Fibroblast of mammary gland (primary cell): Measurements from ENCODE around the gene SCYGR1.

ENCODE experiments used
- DNase-seq: peaks from one replicate; pipeline ENCODE4 v3.0.0-alpha.2; 2010; ENCODE audit warnings: low read depth
- H3K4me3 ChIP-seq: 2 replicates; pipeline ENCODE4 v1.5.1; 2011; ENCODE audit warnings: low read depth, mild to moderate bottlenecking, low read length, moderate library complexity; ENCODE audit not compliant: control insufficient read depth
- TF ChIP-seq, protein P1 (sequence below): conservative IDR thresholded peaks from 2 replicates; pipeline ENCODE4 v1.5.1; 2011; ENCODE audit warnings: low read depth, low read length, inconsistent platforms; ENCODE audit not compliant: control insufficient read depth, insufficient read depth

SCYGR1 gene

DNA sequence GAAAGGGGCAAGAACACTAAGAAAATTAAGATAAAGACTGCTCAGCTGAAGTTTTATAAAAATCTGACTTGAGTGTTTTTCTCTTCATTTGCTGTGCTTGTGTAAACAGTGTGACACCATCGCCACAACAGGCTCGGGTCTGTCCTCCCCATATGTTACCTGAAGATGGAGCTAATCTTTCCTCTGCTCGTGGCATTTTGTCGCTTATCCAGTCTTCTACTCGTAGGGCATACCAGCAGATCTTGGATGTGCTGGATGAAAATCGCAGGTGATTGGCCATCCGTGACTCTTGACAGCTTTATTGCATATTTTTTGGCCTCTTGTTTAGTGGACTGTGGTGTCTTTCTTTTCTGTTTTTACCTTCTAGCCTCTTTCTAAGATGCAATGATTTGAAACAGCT lies 40.6 kb downstream of the SCYGR1 start:
- no peak overlapping the region for H3K4me3 ChIP-seq
- no peak for DNase-seq
- TF ChIP-seq, protein P1, sequence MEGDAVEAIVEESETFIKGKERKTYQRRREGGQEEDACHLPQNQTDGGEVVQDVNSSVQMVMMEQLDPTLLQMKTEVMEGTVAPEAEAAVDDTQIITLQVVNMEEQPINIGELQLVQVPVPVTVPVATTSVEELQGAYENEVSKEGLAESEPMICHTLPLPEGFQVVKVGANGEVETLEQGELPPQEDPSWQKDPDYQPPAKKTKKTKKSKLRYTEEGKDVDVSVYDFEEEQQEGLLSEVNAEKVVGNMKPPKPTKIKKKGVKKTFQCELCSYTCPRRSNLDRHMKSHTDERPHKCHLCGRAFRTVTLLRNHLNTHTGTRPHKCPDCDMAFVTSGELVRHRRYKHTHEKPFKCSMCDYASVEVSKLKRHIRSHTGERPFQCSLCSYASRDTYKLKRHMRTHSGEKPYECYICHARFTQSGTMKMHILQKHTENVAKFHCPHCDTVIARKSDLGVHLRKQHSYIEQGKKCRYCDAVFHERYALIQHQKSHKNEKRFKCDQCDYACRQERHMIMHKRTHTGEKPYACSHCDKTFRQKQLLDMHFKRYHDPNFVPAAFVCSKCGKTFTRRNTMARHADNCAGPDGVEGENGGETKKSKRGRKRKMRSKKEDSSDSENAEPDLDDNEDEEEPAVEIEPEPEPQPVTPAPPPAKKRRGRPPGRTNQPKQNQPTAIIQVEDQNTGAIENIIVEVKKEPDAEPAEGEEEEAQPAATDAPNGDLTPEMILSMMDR: no peak

DNA sequence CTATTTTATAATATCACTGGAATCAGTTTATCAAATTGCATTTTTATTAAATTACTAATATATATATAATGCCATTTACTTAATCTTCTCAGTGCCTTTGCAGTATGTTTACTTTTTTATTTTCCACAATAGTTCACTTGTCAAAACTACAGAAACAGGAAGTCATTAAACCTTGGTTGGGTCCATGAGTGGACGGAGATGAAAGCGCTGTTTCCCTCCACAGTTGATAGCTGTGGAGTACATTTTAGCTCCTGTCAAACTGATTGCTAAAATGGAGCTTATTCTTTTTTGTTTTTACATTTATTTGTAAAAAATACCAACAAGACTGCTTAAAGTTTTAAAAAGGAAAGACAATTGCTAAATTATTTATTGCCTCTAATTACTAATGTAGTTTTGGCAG lies 43.5 kb downstream of the SCYGR1 start:
- TF ChIP-seq, protein P1: no peak
- DNase-seq: no peak
- H3K4me3 ChIP-seq: no peak overlapping the region

DNA sequence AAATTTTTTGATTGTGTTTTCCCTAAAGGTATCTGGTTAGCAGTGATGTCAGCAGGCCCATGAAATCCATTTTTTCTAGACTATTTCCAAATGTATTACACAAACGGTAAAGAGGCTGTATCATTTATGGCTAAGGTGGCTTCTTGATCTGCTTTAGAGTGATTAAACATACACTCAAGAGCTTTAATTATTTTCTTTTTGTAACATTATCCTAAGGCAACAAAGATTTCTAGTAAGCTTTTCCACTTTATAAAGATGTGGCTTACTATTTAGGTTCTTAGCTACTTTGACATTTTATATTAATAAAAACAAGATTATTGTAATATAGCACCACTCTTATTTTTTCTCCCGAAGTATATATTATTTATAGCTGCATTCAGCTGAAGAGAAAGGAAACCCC lies 46.2 kb downstream of the SCYGR1 start:
- DNase-seq: no peak
- H3K4me3 ChIP-seq: no peak overlapping the region
- TF ChIP-seq, protein P1: no peak

DNA sequence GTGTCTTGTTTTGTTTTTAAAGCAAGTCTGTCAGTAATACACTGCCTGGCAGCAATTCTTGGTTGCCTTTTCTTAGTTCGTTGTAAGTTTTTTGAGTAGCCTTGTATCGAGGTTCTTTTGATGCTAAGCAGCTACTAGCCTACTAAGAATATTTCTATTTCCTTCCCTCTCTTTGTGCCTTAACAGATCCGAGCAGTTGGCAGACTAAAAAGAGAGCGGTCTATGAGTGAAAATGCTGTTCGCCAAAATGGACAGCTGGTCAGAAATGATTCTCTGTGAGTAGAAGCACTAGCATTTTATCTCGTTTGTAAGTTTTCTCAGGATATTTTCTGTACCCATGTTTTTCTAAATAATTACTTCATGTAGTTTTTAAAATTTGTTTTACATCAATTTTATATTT lies 47.6 kb downstream of the SCYGR1 start:
- H3K4me3 ChIP-seq: no peak overlapping the region
- no peak for DNase-seq
- TF ChIP-seq, protein P1: no peak

DNA sequence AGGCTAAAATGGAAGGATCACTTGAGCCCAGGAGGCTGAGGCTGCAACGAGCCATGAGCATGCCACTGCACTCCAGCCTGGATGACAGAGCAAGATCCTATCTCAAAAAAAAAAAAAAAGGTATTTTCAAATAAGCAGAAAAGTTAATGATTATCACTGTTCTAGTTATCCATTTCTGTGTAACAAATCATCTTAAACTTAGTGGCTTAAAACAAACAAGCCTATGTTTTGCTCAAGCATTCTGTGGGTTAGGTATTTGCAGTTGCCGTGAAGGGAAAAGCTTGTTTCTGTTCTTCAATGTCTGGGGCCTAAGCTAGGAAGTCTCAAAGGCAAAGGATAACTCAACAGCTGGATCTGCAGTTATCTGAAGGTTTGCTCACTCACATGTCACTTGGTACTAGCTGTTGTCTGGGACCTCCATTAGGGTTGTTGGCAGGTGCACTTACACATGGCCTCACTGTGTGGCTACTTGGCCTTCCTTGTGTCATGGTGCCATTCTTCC lies 48.6 kb downstream of the SCYGR1 start:
- TF ChIP-seq, protein P1: no peak
- no peak overlapping the region for H3K4me3 ChIP-seq
- DNase-seq: no peak
